CD4-positive, alpha-beta T cell treated with Interleukin-4 for 4 hours (primary cell): ENCODE results near the gene NPM3.

ENCODE experiments used
- DNase-seq: peaks from one replicate; pipeline ENCODE4 v3.0.0-alpha.2; 2020

The NPM3 gene

GRCh38 chr10:101749047-101750016, 33.9 kb downstream of the NPM3 start:
- DNase-seq: no peak

- DNase-seq: no peak
Measured at GRCh38 chr10:101748496-101748895, 34.8 kb downstream of the NPM3 start.

- no peak for DNase-seq
Measured at GRCh38 chr10:101745074-101745696, 38.1 kb downstream of the NPM3 start.

GRCh38 chr10:101744267-101744666, 39.0 kb downstream of the NPM3 start:
- no peak for DNase-seq

GRCh38 chr10:101741938-101742337, 41.3 kb downstream of the NPM3 start:
- no peak for DNase-seq

GRCh38 chr10:101736666-101737065, 46.6 kb downstream of the NPM3 start:
- no peak for DNase-seq

GRCh38 chr10:101732096-101732495, 51.1 kb downstream of the NPM3 start:
- no peak for DNase-seq
